ENCODE results near the gene IMPA2.
A peak's percentile ranks its signal among the peaks of the same experiment; 100 is the strongest.

Gene IMPA2

DNA sequence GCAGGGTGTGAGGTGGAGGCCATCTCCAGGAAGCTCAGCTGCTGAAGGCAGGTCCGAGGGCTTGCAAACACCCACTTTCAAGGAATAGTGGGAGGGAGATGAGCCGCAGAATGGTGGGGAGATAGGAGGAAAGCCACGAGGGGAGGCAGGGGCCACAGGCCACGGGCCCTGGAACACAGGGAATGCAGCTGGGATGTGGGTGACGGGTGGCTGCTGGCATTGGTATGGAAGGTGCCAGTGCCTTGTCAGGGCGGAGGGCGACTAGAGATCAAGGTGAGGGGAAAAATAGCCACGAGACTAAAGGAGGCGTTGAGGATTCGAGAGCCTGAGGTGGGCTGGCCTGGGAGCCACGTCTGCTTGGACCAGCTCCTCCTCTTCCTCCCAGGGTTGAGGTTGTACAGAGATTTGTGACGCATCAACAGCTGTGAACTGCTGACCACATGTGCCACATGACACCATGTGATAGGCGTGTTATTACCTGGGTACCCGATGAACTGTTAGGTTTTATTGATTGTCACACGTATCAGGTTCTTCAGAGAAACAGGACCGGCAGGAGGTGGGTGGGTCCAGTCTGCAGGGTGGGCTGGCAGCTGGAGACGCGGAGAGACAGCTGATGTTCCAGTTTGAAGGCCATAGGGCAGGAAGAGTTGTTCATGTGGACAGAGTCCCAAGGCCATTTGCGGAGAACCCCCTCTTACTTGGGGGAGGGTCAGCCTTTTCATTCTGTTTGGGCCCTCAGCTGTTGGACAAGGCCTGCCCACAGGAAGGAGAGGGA is 9.9 kb downstream of the IMPA2 start:
- no peak for DNase-seq (ENCODE audit: low read depth)
- no peak overlapping the region for H3K4me3 ChIP-seq (ENCODE audit: low read depth, low read length)
- TF ChIP-seq, protein P1, sequence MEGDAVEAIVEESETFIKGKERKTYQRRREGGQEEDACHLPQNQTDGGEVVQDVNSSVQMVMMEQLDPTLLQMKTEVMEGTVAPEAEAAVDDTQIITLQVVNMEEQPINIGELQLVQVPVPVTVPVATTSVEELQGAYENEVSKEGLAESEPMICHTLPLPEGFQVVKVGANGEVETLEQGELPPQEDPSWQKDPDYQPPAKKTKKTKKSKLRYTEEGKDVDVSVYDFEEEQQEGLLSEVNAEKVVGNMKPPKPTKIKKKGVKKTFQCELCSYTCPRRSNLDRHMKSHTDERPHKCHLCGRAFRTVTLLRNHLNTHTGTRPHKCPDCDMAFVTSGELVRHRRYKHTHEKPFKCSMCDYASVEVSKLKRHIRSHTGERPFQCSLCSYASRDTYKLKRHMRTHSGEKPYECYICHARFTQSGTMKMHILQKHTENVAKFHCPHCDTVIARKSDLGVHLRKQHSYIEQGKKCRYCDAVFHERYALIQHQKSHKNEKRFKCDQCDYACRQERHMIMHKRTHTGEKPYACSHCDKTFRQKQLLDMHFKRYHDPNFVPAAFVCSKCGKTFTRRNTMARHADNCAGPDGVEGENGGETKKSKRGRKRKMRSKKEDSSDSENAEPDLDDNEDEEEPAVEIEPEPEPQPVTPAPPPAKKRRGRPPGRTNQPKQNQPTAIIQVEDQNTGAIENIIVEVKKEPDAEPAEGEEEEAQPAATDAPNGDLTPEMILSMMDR (conservative IDR thresholded peaks at IDR 0.05; ENCODE audit: low read depth, low read length) = no peak

GRCh38 chr18:11992096-11992790 is 10.9 kb downstream of the IMPA2 start:
- TF ChIP-seq, protein P1 (conservative IDR thresholded peaks at IDR 0.05; ENCODE audit: low read depth, low read length) = no peak
- no peak for DNase-seq (ENCODE audit: low read depth)
- no peak overlapping the region for H3K4me3 ChIP-seq (ENCODE audit: low read depth, low read length)

DNA sequence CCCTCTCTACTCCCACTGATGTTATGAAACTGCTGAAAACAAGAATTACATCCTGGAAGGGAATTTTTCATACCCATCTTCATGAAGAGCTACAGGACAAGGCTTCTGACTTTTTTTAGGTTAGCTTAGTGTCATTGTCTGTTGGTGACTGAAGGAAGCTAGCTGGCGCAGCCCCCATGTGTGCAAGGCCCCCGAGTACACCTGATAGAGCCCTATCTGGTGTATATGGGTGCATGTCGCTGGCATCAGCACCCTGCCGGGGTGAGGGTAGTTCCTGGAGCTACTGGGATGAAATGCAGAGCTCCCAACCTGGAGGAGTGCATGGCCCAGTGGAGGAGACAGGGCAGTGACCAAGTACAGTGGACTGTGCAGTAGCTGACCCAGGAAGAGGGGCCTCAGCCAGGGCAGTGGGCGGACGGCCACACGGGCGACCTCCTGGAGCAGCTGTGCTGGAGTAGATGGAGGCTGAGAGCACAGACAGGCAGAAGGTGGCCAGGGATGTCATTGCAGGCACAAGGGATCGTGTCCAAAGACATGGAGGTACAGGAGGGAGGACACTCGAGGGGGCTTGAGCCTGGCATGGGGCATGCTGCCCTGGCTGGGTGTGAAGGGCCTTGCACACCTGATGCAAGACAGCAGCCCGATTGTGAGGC is 12.1 kb downstream of the IMPA2 start:
- H3K4me3 ChIP-seq (ENCODE audit: low read depth, low read length) = no peak overlapping the region
- DNase-seq (ENCODE audit: low read depth) = no peak
- TF ChIP-seq, protein P1 (conservative IDR thresholded peaks at IDR 0.05; ENCODE audit: low read depth, low read length) = no peak

DNA sequence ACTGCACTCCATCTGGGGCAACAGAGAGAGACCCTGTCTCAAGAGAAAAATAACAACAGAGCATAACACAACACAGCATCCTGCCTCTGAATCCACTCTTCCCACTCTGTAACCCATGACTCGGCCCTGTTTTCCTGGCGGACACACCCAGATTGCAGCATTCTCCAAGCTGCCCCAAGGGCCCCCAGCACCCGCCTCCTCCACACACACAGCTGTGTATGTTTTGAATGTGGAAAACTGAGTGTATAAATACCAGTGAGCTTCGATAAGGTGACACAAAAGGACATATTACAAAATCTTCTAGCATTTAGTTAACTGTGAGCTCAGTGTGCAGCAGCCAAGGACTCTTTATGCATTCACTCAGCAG is 13.0 kb downstream of the IMPA2 start:
- no peak overlapping the region for H3K4me3 ChIP-seq (ENCODE audit: low read depth, low read length)
- TF ChIP-seq, protein P1 (conservative IDR thresholded peaks at IDR 0.05; ENCODE audit: low read depth, low read length) = no peak
- DNase-seq (ENCODE audit: low read depth) = peak; percentile 85

GRCh38 chr18:11994703-11995444 is 13.6 kb downstream of the IMPA2 start:
- no peak overlapping the region for H3K4me3 ChIP-seq (ENCODE audit: low read depth, low read length)
- DNase-seq (ENCODE audit: low read depth) = no peak
- TF ChIP-seq, protein P1 (conservative IDR thresholded peaks at IDR 0.05; ENCODE audit: low read depth, low read length) = no peak

DNA sequence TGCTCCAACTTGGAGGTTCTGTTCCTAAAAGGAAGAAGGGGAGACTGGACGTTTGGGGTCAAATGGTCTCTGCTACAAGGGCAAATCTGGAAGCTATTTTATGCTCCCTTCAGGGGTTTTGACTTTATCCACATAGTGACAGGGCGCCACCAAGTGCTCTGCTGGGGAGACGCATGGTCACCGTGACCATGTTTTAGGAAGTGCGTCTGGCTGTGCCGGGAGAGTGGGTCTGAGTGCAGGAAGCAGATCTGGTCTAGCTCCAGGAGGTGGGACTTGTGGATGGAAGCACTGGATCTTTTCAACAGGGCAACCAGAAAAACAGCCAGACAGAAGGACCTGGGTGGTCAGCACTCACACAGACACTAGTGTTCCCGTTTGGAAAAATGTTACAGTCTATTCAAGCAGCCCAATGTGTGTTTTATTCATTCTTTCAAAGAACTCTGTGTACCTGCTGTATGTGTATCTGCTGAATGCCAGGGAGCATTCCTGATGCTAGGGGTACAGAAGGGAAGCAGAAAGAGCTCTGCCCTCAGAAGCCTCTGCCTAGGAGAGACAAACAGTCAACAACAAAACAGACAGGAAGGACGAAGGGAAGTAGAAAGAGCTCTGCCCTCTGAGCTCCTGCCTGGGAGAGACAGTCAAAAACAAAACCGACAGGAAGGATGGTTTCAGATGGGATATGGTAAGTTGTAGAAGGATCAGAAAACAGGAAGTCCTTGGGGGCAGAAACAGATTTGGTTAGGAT is 14.3 kb downstream of the IMPA2 start:
- H3K4me3 ChIP-seq (ENCODE audit: low read depth, low read length) = no peak overlapping the region
- peak; percentile 82 for DNase-seq (ENCODE audit: low read depth)

More for the DNA sequence above, 14.3 kb downstream of the IMPA2 start:
- TF ChIP-seq, protein P1 (conservative IDR thresholded peaks at IDR 0.05; ENCODE audit: low read depth, low read length) = peak; percentile 84

Measured in choroid plexus epithelial cell (primary cell).